Suppressor macrophage treated with lipopolysaccharide for 1 hour (primary cell): ENCODE results near the gene CDYL.
"Not testable (repeated sequence)": the region's sequence is repeated elsewhere in the genome, so short reads cannot be mapped to it uniquely, and the experiment has no call there.

Source experiments
- DNase-seq, 3 donors: peaks; one replicate each; pipeline ENCODE4 v3.0.0-alpha.2; 2020 to 2022

CDYL gene

DNA sequence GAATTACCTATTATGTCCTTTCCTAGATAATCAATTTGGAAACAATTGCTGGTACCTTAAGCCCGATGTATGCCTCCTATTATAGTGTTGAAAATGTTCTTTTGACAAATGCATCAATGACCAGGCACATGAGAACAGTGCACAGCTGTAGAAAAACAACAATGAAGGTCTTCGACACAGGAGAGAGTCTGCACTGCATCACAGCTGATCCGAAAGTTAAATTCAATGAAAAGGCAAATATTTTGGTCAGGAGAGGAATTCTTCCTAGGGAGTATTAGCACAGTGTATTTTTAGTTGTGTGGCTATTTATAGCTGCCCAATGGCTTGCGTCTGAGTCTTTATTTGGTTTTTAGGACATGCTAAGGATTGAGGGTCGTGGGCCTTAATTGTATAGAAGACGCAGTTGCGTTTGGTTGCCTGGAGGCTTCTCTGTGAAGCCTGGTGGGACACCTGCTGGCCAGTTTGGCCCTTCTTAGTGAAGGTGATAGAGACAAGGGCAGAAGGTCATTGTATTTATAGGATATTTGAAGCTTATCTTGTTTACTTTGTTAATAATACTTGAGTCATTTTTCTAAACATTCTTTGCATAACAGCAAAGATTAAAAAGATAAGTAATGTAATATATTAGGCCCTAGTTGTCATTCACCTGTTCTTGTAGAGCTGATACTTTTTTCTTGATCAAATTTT lies 72.3 kb downstream of the CDYL start:
- peak in 2 of 3 donors; percentile 10 to 11 for DNase-seq

GRCh38 chr6:4849226-4850022 lies 73.2 kb downstream of the CDYL start:
- DNase-seq, result no peak

DNA sequence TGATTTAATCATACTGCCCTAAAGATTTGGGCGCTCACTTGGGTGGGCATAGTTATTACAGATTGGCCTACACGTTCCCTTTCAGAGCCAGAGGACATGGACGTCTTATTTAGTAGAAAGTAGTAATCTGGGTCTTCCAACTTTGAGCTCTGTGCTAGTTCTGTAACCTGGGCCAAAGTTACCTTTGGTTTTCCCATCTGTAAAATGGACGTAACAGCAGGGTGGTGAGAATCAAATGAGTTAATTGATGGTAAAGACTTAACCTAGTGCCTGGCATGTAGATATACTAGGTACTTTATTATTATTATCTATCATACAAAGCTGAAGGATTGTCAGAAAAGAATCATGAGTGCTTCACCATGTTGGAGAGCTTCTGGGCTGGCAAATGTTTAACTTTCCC lies 74.8 kb downstream of the CDYL start:
- DNase-seq, result no peak

GRCh38 chr6:4852186-4852585 lies 76.0 kb downstream of the CDYL start:
- DNase-seq, result not testable (repeated sequence)

DNA sequence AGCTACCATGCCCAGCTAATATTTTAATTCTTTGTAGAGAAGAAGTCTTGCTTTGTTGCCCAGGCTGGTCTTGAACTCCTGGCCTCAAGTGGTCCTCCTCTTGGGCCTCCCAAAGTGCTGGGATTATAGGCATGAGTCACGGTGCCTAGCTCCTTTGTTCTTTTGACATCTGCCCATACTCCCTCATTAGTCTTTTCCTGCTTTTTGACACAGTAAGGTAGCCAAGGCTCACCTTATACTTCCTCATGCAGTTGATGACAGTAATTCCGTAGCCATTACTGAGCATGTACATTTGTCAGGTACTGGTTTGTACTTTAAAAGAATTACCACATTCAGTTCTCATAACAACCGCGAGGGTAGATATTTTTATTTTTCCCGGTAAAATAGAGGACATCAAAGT lies 76.7 kb downstream of the CDYL start:
- DNase-seq, result no peak

- no peak for DNase-seq
Measured at GRCh38 chr6:4853349-4853748, 77.1 kb downstream of the CDYL start.

- peak; percentile 13 to 19 (median 16) for DNase-seq
Measured at GRCh38 chr6:4853782-4854511, 77.7 kb downstream of the CDYL start.

DNA sequence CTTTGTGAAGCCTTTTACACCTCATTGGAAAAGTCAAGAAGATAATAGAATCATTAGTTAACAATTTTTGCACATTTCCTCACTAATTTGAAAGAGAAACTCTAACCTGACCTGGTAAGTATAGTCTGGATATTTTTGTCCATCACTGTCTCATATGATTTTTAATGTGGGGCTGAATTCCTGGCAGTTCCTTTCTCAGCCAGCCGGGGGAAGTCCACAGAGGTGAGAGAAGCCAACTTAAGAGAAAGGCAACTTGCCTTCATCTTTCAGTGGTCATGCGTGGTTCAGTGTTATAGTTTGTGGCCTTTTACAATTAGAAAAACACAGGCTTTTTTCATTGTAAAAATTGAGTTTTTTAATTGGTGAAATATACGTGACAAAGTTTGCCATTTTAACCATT lies 80.6 kb downstream of the CDYL start:
- DNase-seq, result no peak

DNA sequence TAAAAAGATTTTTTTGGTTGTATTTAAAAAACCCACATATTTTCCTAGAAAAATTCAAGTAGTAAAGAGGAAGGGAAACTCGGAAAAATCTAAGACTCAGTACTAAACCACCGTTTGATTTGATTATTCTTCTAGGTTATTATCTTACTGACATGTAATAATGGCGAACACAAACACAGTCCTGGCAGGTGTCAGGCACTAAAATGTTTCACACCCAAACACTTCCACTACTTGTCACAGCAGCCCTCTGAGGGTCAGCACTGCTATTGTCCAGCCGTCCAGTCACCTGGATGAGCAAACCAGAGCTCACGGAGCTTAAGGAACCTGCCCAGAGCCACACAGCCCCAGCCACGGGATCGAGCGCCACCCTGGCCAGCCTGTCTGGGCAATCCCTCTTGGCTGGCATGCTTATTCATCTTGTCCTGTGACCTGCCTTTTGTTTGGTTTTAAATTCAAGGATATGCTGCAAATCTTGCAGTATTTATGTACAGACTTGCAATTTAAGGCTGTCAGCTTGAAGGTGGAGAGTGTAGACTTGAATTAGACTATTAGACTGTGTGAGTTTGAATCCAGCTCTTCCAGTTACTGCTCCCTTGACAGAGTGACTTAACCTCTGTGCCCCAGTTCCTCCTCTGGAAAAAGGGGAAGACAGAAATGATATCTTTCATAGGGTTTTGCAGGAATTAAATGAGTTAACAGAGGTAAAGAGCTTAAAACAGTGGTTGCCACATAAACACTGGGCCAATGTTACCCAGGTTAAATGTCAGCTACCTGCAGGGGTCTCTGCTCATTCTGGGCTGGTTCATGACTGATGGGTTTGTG lies 82.2 kb downstream of the CDYL start:
- DNase-seq, result peak; percentile 32 to 47 (median 36)

GRCh38 chr6:4860387-4860786 lies 84.2 kb downstream of the CDYL start:
- no peak for DNase-seq

- no peak for DNase-seq
Measured at GRCh38 chr6:4861564-4861963, 85.4 kb downstream of the CDYL start.

DNA sequence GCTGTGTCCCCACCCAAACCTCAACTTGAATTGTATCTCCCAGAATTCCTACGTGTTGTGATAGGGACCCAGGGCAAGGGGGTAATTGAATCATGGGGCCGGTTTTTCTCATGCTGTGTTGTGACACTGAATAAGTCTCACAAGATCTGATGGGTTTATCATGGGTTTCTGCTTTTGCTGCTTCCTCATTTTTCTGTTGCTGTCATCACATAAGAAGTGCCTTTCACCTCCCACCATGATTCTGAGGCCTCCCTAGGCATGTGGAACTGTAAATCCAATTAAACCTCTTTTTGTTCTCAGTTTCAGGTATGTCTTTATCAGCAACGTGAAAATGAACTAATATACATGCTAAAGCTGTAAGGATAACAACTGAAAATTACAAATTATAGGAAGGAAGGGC lies 88.3 kb downstream of the CDYL start:
- DNase-seq, result peak; percentile 58 to 67 (median 63)

GRCh38 chr6:4865006-4865405 lies 88.8 kb downstream of the CDYL start:
- DNase-seq, result not testable (repeated sequence)

GRCh38 chr6:4870821-4871494 lies 94.8 kb downstream of the CDYL start:
- DNase-seq, result no peak

GRCh38 chr6:4871825-4872224 lies 95.6 kb downstream of the CDYL start:
- DNase-seq, result no peak

DNA sequence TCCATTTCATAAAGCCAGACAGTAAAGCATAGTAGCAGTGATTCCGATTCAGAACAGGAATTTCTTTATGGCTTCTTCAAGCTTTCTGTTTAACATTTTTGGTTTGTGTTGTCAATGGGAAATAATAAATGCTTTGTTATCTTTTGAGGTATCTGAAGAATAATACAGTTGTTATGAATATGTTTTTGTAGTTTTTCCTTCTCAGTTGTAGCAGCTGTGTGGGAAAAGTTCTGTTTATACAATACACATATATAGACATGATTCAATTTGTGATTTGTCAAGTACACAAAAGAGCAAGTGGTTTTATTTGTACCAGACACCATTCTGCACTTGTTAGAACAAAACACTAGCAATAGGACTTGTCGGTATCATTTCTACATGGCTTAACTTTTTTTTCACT lies 96.6 kb downstream of the CDYL start:
- DNase-seq, result no peak

- DNase-seq, result no peak
Measured at GRCh38 chr6:4873928-4874327, 97.7 kb downstream of the CDYL start.

GRCh38 chr6:4879741-4880275 lies 103.6 kb downstream of the CDYL start:
- DNase-seq, result no peak

- no peak for DNase-seq
Measured at GRCh38 chr6:4880363-4880762, 104.2 kb downstream of the CDYL start.

DNA sequence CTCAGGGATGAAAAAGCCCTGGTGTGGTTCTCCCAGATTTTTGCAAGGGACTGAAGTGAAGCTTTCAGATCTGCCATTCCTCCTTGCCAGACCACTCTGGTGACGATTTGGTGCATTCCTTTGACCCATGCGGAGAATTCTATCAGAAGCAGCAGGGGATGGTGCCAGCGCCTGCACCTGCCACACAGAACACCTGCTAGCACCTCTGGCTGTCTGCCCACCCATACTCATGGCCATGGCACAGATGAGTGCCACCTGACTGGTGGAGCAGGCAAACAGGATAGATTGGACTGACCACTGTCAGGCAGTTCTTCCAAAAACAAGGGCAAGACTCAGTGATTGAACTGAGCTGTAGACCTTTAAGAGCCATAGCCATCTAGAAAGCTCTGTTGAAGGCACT lies 107.1 kb downstream of the CDYL start:
- no peak for DNase-seq

DNA sequence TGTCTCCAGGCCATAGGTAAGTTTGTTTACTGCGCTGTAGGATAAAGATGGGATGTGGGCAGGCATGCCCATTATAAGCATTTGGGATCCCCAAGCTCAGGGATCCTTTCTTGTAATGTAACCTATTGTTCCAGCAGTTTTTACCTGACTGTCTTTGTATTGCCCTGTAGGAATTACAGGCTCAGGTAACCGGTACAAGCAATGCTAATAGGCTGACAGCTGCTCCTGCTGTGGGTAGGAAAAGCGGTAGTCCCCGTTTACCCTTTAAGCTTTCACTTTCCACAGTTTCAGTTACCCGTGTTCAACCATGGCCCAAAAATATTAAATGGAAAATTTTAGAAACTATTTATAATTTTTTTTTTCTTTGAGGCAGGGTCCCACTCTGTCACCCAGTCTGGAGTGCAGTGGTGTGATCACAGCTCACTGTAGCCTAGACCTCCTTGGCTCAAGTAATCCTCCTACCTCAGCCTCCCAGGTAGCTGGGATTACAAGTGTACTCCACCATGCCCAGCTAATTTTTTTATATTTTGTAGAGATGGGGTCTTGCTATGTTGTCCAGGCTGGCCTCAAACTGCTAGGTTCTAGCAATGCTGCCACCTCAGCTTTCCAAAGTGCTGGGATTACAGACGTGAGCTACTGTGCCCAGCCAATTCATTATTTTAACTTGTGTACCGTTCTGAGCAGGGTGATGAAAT lies 108.6 kb downstream of the CDYL start:
- DNase-seq, result no peak
